ENCODE measurements around the gene GRIP1. TPM values are rescaled to one million over a fixed set of nuclear protein-coding genes. Genes with fewer than 3 reads are reported as not detected.

GRIP1 gene
- total and polyA plus RNA-seq, 2 of the 4 experiments (the other 2 are of a cell fraction) = under 0.01 to 0.07 TPM

- no peak overlapping the region for H3K14ac ChIP-seq (replicated peaks; ENCODE audit: low read depth, low read length)
- H2AK9ac ChIP-seq (replicated peaks; ENCODE audit: low read depth, low read length, poor library complexity) = no peak overlapping the region
- H2BK15ac ChIP-seq (ENCODE audit: low read depth, low read length) = no peak overlapping the region
- no CpG with 5 or more reads among the region's 2 CpGs for WGBS, 2 experiments (ENCODE audit: extremely low coverage in 2 of 2, insufficient read length in 1 of 2)
- no peak overlapping the region for H3K27ac ChIP-seq (ENCODE audit: insufficient read depth, low read length)
- H4K5ac ChIP-seq (ENCODE audit: low read depth, low read length) = no peak overlapping the region
- intact Hi-C loops (cut with micrococcal nuclease) = no loop called here
- H3K36me3 ChIP-seq (ENCODE audit: control insufficient read depth, insufficient read depth, low read length) = no peaks in the 10 kb centered on the region
- H2AK5ac ChIP-seq (ENCODE audit: low read depth, low read length) = no peak overlapping the region
- no peak for TF ChIP-seq RAD21 (IDR thresholded peaks at IDR 0.05; ENCODE audit: low read length)
- peak; percentile 28; the same call in 1 of the 2 replicates for TF ChIP-seq MAFK (IDR thresholded peaks at IDR 0.05; ENCODE audit: low read depth, low read length)
- no peaks in the 10 kb centered on the region for H3K27me3 ChIP-seq (ENCODE audit: control insufficient read depth, insufficient read depth, low read length)
- no peak overlapping the region for H3K9ac ChIP-seq (ENCODE audit: low read depth, low read length)
- H3K23ac ChIP-seq (ENCODE audit: low read depth, low read length) = no peak overlapping the region
- in situ Hi-C loops (cut with MboI; ENCODE audit: low sequenced_read_pairs) = loop anchor here (10.0 kb wide), 1 partner anchor 445 kb away; no protein-coding TSS in a partner anchor
- no peak overlapping the region for H2BK20ac ChIP-seq (ENCODE audit: low read depth, low read length)
- H2BK120ac ChIP-seq (ENCODE audit: low read depth, low read length) = no peak overlapping the region
- H3K9me1 ChIP-seq (ENCODE audit: insufficient read depth, low read length) = no peaks in the 10 kb centered on the region
- DNase-seq (no peak), ATAC-seq (ENCODE audit: low read depth) (no peak)
- H3K4me3 ChIP-seq (ENCODE audit: insufficient read depth, low read depth, low read length) = no peak overlapping the region
- ChIA-PET CTCF (no interaction called here), POLR2A (ENCODE audit: unreplicated experiment) (no interaction called here)
- H4K91ac ChIP-seq (ENCODE audit: insufficient read depth, low read depth, low read length) = no peak overlapping the region
- H4K8ac ChIP-seq (ENCODE audit: low read depth in 2 of 2, low read length in 2 of 2) = no peak overlapping the region
- H3K56ac ChIP-seq (ENCODE audit: extremely low read depth, insufficient read depth, low read length) = no peak overlapping the region
- no peak overlapping the region for H3K4ac ChIP-seq (ENCODE audit: low read depth, low read length)
- dilution Hi-C loops (cut with HindIII; ENCODE audit: low sequenced_read_pairs, unreplicated experiment) = no loop called here
- no TSS peak for BruUV-seq (replicated peaks)
- H3K79me1 ChIP-seq (ENCODE audit: low read depth in 1 of 2, low read length in 2 of 2) = no peaks in the 10 kb centered on the region
- H3K18ac ChIP-seq (ENCODE audit: low read depth, low read length) = no peak overlapping the region
- H3K4me2 ChIP-seq (ENCODE audit: low read depth, low read length) = no peak overlapping the region
- no peak overlapping the region for H2AFZ ChIP-seq (replicated peaks; ENCODE audit: low read length, poor library complexity)
- no peaks in the 10 kb centered on the region for H3K9me3 ChIP-seq (ENCODE audit: control insufficient read depth, insufficient read depth, low read length)
- H2BK5ac ChIP-seq (ENCODE audit: low read depth, low read length, poor library complexity, severe bottlenecking) = no peak overlapping the region
- H4K20me1 ChIP-seq (ENCODE audit: insufficient read depth, low read length) = no peaks in the 10 kb centered on the region
- H3K4me1 ChIP-seq (ENCODE audit: control insufficient read depth, insufficient read depth, low read length) = no peaks in the 10 kb centered on the region
Observed at GRCh38 chr12:66719862-66720261, 41.0 kb upstream of the GRIP1 start.
